Measurements from ENCODE around the gene USP24.

The USP24 gene

DNA sequence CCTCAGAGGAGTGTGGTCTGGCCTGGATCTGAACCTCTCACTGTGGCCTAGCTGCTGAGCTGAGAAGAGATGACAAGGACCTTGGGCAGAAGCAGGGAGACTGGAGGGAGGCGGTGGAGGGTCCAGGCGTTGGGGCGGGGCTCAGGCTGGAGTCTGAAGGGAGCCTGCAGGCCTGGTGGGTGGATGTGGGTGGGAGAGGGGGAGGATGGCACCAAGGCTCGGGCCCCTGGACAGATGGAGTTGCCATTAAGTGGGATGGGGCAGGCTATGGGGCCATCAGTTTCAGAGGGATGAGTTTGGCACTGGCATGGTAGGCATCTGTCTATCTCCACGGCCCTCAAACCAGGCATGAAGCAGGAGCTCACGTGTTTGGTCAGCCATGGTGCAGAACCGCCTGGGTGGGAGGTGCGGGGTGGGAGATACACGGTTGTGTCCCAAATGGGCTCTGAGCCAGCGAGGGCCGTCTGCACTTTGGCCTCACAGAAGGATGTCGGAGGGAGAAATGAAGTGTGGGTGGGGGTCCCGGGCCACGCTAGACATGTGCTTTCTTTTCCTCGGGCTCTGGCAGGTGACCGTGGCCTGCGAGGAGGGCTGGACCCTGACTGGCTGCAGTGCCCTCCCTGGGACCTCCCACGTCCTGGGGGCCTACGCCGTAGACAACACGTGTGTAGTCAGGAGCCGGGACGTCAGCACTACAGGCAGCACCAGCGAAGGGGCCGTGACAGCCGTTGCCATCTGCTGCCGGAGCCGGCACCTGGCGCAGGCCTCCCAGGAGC, 152.2 kb downstream of the USP24 start:
- no peak for DNase-seq

DNA sequence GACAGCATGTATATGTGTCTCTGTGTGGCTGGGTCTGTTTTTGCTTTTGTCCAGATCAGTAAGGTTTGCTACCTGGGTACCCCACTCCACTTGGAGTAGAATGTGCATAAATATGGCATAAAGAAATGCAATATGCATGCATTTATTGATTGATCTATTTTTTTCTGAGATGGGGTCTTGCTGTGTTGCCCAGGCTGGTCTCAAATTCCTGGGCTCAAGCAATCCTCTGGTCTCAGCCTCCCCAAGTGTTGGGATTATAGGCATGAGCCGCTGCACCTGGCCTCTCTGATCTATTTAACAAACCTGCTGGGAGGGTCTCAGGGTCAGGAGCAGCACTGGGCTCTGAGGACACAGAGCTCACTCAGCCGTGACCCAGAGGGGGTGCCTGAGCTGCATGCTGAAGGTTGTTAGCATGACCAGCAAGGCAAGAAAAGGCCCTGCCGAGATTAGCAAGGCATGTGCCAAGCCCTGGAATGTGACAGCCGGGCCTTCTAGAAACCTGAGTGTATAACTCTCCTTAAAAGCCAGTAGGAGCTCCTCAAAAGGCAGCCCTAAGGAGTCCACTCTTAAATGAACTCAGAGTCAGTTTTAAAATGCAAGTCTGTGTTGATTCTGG, 153.3 kb downstream of the USP24 start:
- DNase-seq, result no peak

- DNase-seq, result no peak
These were observed 154.0 kb downstream of the USP24 start for GRCh38 chr1:55061000-55061705.

DNA sequence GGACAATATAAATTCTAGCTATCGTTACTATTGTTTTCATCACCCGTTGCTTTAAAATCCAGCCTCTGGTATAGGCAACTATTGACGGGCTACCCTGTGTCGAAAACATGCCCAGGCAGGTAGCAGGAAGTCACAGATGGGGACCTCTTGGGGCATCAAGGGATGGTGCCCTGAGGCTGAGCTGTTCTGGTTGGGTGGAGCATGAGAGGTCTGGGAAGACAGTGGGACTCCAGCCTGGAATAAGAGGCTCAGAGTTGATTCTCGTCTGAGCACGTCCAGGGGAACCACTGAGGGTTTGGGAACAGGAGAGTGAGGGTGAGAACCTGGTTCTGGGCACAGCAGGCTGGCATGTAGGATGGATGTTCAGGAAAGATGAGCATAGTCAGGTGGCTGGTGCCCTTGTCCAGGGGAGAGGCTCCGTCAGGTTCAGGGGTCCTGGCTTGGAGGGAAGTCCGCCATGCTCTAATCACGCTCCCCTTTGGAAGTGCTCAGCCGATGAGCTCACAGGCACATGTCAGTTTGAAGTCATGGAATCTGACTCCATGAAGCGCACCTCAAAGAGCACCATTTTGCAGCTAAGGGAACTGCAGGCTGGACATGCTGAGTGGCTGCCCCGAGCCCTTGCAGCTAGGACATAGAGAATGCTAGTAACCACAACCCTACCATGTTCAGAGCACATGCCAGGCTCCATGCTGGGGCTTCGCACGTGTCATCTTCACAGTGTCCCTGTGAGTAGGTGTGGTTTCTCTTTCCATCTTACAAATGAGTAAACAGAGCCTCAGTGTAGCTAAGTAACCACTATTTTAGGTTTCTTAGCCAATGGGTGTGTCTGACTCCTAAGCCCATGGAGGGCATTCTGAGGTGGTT, 154.8 kb downstream of the USP24 start:
- no peak for DNase-seq

GRCh38 chr1:55059302-55060132, 155.6 kb downstream of the USP24 start:
- no peak for DNase-seq

DNA sequence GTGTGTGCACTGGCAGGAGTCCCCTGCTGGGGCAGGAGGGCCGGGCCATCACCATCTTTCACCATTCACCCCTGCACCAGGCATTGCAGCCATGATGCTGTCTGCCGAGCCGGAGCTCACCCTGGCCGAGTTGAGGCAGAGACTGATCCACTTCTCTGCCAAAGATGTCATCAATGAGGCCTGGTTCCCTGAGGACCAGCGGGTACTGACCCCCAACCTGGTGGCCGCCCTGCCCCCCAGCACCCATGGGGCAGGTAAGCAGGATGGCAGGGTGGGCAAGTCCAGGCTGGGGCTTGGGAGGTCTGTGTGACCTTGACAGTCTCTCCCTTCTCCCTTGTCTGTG, 157.2 kb downstream of the USP24 start:
- DNase-seq, result no peak

DNA sequence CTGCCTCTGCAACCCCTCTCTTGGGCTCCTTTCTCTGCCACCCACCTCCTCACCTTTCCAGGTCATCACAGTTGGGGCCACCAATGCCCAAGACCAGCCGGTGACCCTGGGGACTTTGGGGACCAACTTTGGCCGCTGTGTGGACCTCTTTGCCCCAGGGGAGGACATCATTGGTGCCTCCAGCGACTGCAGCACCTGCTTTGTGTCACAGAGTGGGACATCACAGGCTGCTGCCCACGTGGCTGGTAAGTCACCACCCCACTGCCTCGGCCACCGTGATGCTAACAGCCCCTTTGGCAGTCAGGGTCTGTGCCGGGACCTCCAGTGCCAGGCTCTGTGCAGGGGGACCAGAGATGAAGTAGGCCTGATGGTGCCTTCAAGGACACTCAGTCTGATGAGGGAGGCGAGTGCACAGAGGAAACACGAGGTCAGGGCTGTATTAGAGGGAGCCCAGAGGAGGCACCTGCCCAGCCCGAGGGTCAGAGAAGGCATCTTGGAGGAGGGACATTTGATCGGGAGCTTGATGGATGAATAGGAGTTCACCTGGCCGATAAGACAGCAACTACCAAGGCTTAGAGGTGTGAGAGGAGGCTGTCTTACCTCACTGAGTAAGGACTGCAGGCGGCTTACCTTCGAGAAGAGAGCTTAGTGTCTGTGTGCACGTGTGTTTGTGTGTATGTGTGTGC, 157.8 kb downstream of the USP24 start:
- DNase-seq, result no peak

GRCh38 chr1:55056632-55056992, 158.6 kb downstream of the USP24 start:
- no peak for DNase-seq

- DNase-seq, result no peak
These were observed 159.1 kb downstream of the USP24 start for GRCh38 chr1:55055951-55056631.

DNA sequence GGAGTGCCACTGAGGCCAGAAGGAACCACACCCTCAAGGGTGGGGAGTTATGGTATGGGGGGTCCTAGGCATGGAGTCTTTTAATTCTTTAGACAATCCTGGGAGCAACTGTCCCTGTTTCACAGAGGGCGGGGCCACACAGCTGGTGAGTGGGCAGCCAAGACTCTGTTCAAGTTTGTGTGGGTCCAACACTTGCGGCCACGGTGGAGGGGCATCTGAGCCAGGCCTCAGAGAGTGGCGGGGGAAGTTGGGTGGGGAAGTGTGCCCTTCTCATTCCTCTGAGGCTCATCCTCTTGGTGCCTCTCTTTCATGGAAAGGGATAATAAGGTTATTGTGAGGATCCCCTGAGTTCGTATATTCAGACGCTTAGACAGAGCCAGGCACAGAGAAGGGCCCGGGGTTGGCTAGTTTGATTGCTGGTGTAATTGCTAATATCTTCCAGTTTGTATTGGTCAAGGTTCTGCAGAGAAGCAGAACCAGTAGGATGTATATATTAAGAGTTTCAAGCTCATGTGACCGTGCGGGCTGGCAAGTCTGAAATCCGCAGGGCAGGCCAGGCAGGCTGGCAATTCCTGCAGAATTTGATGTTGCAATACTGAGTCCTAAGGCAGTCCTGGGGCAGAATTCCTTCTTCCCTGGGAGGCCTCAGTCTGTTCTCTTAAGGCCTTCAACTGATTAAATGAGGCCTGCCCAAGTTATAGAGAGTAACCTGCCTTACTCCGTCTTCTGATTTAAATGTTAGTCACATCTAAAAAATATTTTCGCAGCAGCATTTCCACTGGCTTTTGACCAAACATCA, 159.9 kb downstream of the USP24 start:
- DNase-seq, result no peak

- DNase-seq, result no peak
These were observed 160.8 kb downstream of the USP24 start for GRCh38 chr1:55054396-55054795.

- DNase-seq, result no peak
These were observed 161.8 kb downstream of the USP24 start for GRCh38 chr1:55053265-55053954.

GRCh38 chr1:55052221-55053142, 162.7 kb downstream of the USP24 start:
- DNase-seq, result no peak

DNA sequence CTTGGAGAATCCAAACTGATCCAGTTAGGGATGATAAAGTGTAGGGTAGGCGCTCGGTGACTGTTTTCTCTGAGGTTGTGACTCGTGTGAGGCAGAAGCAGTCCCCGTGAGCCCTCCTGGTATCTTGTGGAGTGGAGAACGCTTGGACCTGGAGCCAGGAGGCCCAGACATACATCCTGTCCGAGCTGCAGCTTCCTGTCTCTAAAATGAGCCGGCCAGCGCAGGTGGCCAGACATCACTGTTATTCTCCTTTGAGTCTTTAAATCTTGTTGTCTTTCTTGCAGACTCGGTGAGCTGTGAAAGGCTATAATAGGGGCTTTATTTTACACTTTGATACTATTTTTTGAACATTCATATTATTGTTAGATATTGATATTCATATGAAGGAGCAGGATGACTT, 163.5 kb downstream of the USP24 start:
- DNase-seq, result no peak

GRCh38 chr1:55051169-55051568, 164.0 kb downstream of the USP24 start:
- DNase-seq, result no peak

GRCh38 chr1:55050283-55050682, 164.9 kb downstream of the USP24 start:
- peak; percentile 69 for DNase-seq

GRCh38 chr1:55049914-55050278, 165.3 kb downstream of the USP24 start:
- DNase-seq, result peak; percentile 98

DNA sequence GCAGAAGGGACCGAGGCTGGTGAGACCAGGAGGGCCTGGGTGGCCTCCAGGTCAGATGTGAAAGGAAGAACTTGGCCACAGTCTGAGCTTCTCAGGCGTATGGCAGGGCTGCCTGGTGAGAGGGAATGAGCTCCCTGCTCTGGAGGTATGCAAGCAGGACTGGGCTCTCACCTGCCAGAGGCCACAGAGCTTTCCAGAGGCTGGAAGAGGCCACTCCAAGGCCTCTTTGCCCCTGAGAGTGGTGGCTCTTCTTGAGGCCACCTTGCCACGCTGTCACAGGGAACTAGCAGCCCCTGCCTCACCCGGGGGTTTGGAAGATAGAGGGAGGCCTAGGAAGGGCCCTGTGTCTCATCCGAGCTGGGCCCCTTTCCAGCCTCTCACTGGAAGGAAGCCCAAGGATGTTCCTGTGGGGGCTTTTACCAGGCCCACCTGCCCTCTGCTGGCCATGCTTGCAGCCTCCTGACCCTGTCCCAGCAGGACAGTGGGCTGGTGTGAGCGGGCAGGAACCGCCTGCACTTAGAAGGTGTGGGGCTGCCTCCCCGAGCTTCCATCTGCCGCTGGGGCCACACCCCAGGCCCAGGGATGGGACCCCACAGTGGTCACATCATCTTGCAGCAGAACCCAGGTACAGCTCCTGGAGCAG, 165.8 kb downstream of the USP24 start:
- DNase-seq, result no peak
